Neural progenitor cell (in vitro differentiated cells): ENCODE data around the gene TEX53. TPM values are rescaled to one million over a fixed set of nuclear protein-coding genes. Genes with fewer than 3 reads are reported as not detected.

ENCODE experiments used
- DNase-seq: peaks from one replicate; pipeline ENCODE4 v3.0.0-alpha.2; 2016; ENCODE audit warnings: low spot score
- H2AFZ ChIP-seq: fragments of 200-600 bp; sonication (generic); replicated peaks from 2 replicates; pipeline ENCODE4 v1.6.1; 2016; ENCODE audit warnings: antibody characterized with exemption
- H3F3A ChIP-seq: fragments of 200-600 bp; sonication (generic); 2 replicates; pipeline ENCODE4 v1.6.1; 2016; ENCODE audit warnings: antibody characterized with exemption, low read depth
- H3K27ac ChIP-seq: fragments of 200-600 bp; sonication (generic); 2 replicates; pipeline ENCODE4 v1.5.1; 2016; ENCODE audit warnings: mild to moderate bottlenecking
- H3K27me3 ChIP-seq: fragments of 200-600 bp; sonication (generic); 2 replicates; pipeline ENCODE4 v1.6.1; 2016; ENCODE audit warnings: mild to moderate bottlenecking, moderate library complexity
- H3K36me3 ChIP-seq: fragments of 200-600 bp; sonication (generic); 2 replicates; pipeline ENCODE4 v1.5.1; 2016
- H3K4me1 ChIP-seq: fragments of 200-600 bp; sonication (generic); 2 replicates; pipeline ENCODE4 v1.6.1; 2016; ENCODE audit warnings: mixed run types
- H3K4me2 ChIP-seq: fragments of 200-600 bp; sonication (generic); 2 replicates; pipeline ENCODE4 v1.6.1; 2016
- H3K4me3 ChIP-seq: fragments of 200-600 bp; sonication (generic); 2 replicates; pipeline ENCODE4 v1.5.1; 2016
- H3K79me2 ChIP-seq: fragments of 200-600 bp; sonication (generic); 2 replicates; pipeline ENCODE4 v1.6.1; 2016; ENCODE audit warnings: low read depth
- H3K9ac ChIP-seq: fragments of 200-600 bp; sonication (generic); 2 replicates; pipeline ENCODE4 v1.6.1; 2016
- H3K9me3 ChIP-seq: fragments of 200-600 bp; sonication (generic); 2 replicates; pipeline ENCODE4 v1.5.1; 2016; ENCODE audit warnings: low read depth
- H4K20me1 ChIP-seq: fragments of 200-600 bp; sonication (generic); 2 replicates; pipeline ENCODE4 v1.6.1; 2016; ENCODE audit warnings: low read depth
- H3K27ac Mint-ChIP-seq: 3 replicates; pipeline ENCODE4 v1.8.0; 2021; ENCODE audit warnings: mixed read lengths
- H3K27me3 Mint-ChIP-seq: 2 replicates; pipeline ENCODE4 v1.8.0; 2022; ENCODE audit warnings: low read depth, mild to moderate bottlenecking, inconsistent platforms, moderate library complexity, mixed read lengths; ENCODE audit not compliant: insufficient read depth
- H3K36me3 Mint-ChIP-seq: 3 replicates; pipeline ENCODE4 v1.8.0; 2021; ENCODE audit warnings: mixed read lengths
- H3K4me1 Mint-ChIP-seq: 3 replicates; pipeline ENCODE4 v1.8.0; 2021; ENCODE audit warnings: mixed read lengths
- H3K4me3 Mint-ChIP-seq: 3 replicates; pipeline ENCODE4 v1.8.0; 2021; ENCODE audit warnings: mild to moderate bottlenecking, moderate library complexity, mixed read lengths
- H3K9me3 Mint-ChIP-seq: 3 replicates; pipeline ENCODE4 v1.8.0; 2020; ENCODE audit warnings: mixed read lengths
- CTCF ChIP-seq: fragments of 200-600 bp; sonication (generic); IDR thresholded peaks from 2 replicates; pipeline ENCODE4 v1.5.1; 2017; ENCODE audit warnings: antibody characterized with exemption, mild to moderate bottlenecking
- EZH2 ChIP-seq: fragments of 200-600 bp; sonication (generic); IDR thresholded peaks from 2 replicates; pipeline ENCODE4 v1.6.1; 2017; ENCODE audit warnings: antibody characterized with exemption, mild to moderate bottlenecking, moderate library complexity
- EZH2phosphoT487 ChIP-seq: fragments of 200-600 bp; sonication (generic); IDR thresholded peaks from 2 replicates; pipeline ENCODE4 v1.6.1; 2017; ENCODE audit warnings: antibody characterized with exemption
- total RNA-seq: library from RNA; depleted of rRNA; stranded (reverse); fragments of >200 nt; gene quantifications from 2 replicates; pipeline ENCODE4 v1.2.3, GENCODE V29; 2015; ENCODE audit warnings: low replicate concordance

Gene TEX53
- total RNA-seq, 1 donor from 2014 or later, result not detected

- DNase-seq, result no peak
- H3K9ac ChIP-seq, result no peak overlapping the region
- Mint-ChIP-seq H3K9me3 (no peaks in the 10 kb centered on the region), H3K4me1 (no peaks in the 10 kb centered on the region), H3K27me3 (no peaks in the 10 kb centered on the region), H3K36me3 (no peaks in the 10 kb centered on the region), H3K27ac (no peak overlapping the region), H3K4me3 (no peak overlapping the region)
- H3K4me2 ChIP-seq, result no peak overlapping the region
- no peaks in the 10 kb centered on the region for H3K27me3 ChIP-seq
- no peak overlapping the region for H2AFZ ChIP-seq
- H3K4me3 ChIP-seq, result no peak overlapping the region
- TF ChIP-seq CTCF (no peak), EZH2 (no peak), EZH2phosphoT487 (no peak)
- H3K4me1 ChIP-seq, result no peaks in the 10 kb centered on the region
- no peaks in the 10 kb centered on the region for H3F3A ChIP-seq
- no peak overlapping the region for H3K27ac ChIP-seq
- no peaks in the 10 kb centered on the region for H4K20me1 ChIP-seq
- no peaks in the 10 kb centered on the region for H3K36me3 ChIP-seq
- no peaks in the 10 kb centered on the region for H3K9me3 ChIP-seq
- no peaks in the 10 kb centered on the region for H3K79me2 ChIP-seq
These were observed 28.0 kb downstream of the TEX53 start for GRCh38 chr9:114629563-114630090.

GRCh38 chr9:114627553-114627952, 30.1 kb downstream of the TEX53 start:
- no peaks in the 10 kb centered on the region for H3K9me3 Mint-ChIP-seq
- no peak overlapping the region for H3K27ac Mint-ChIP-seq
- no peaks in the 10 kb centered on the region for H3K36me3 Mint-ChIP-seq
- Histone ChIP-seq H3K79me2 (no peaks in the 10 kb centered on the region), H3K27ac (no peak overlapping the region), H4K20me1 (no peaks in the 10 kb centered on the region), H3K36me3 (no peaks in the 10 kb centered on the region), H3K27me3 (no peaks in the 10 kb centered on the region), H2AFZ (no peak overlapping the region), H3K4me1 (no peaks in the 10 kb centered on the region), H3K9ac (no peak overlapping the region), H3F3A (no peaks in the 10 kb centered on the region), H3K9me3 (no peaks in the 10 kb centered on the region), H3K4me2 (no peak overlapping the region), H3K4me3 (no peak overlapping the region)
- H3K4me3 Mint-ChIP-seq, result no peak overlapping the region
- no peaks in the 10 kb centered on the region for H3K27me3 Mint-ChIP-seq
- no peaks in the 10 kb centered on the region for H3K4me1 Mint-ChIP-seq
- no peak for DNase-seq
- TF ChIP-seq CTCF (no peak), EZH2 (no peak), EZH2phosphoT487 (no peak)

- Histone ChIP-seq H3F3A (no peaks in the 10 kb centered on the region), H4K20me1 (no peaks in the 10 kb centered on the region), H3K4me1 (no peaks in the 10 kb centered on the region), H3K4me3 (no peak overlapping the region), H3K27me3 (no peaks in the 10 kb centered on the region), H2AFZ (no peak overlapping the region), H3K27ac (no peak overlapping the region), H3K79me2 (no peaks in the 10 kb centered on the region), H3K9me3 (no peaks in the 10 kb centered on the region), H3K36me3 (no peaks in the 10 kb centered on the region), H3K4me2 (no peak overlapping the region), H3K9ac (no peak overlapping the region)
- TF ChIP-seq EZH2 (no peak), EZH2phosphoT487 (no peak), CTCF (no peak)
- peak overlapping the region; percentile 31 for H3K27ac Mint-ChIP-seq
- H3K9me3 Mint-ChIP-seq, result no peaks in the 10 kb centered on the region
- no peak overlapping the region for H3K4me3 Mint-ChIP-seq
- no peak for DNase-seq
- H3K27me3 Mint-ChIP-seq, result no peaks in the 10 kb centered on the region
- H3K4me1 Mint-ChIP-seq, result no peaks in the 10 kb centered on the region
- no peaks in the 10 kb centered on the region for H3K36me3 Mint-ChIP-seq
These were observed 31.1 kb downstream of the TEX53 start for GRCh38 chr9:114626415-114627020.
